Gastroesophageal sphincter (tissue), 4 donors: ENCODE results near the gene TMEM273. TPM values are rescaled to one million over a fixed set of nuclear protein-coding genes. Genes with fewer than 3 reads are reported as not detected.

Experiments
- ATAC-seq: fragments of 150-250 bp; one replicate; pipeline ENCODE4 v1.9.1; 2016; ENCODE audit warnings: mild to moderate bottlenecking, moderate library complexity
- H3K27ac ChIP-seq, 4 donors: fragments of 200-600 bp; sonication (generic) in 3 of 4; 1 replicate in 3 of 4; 2 replicates in 1 of 4; pipeline ENCODE4 v1.5.1; 2016 to 2019
- H3K27me3 ChIP-seq: fragments of 200-600 bp; sonication (generic); one replicate; pipeline ENCODE4 v1.5.1; 2019
- H3K36me3 ChIP-seq, 2 donors: fragments of 200-600 bp; sonication (generic); one replicate each; pipeline ENCODE4 v1.5.1; 2019; ENCODE audit warnings: control low read depth in 1 of 2
- H3K4me1 ChIP-seq, 3 donors: fragments of 200-600 bp; sonication (generic); 1 replicate in 2 of 3; 2 replicates in 1 of 3; pipeline ENCODE4 v1.5.1; 2016 to 2019; ENCODE audit warnings: control low read depth in 2 of 3
- H3K4me3 ChIP-seq, 2 donors: fragments of 200-600 bp; sonication (generic); one replicate each; pipeline ENCODE4 v1.5.1; 2019; ENCODE audit warnings: mild to moderate bottlenecking in 1 of 2, moderate library complexity in 1 of 2
- H3K9me3 ChIP-seq, 3 donors: fragments of 200-600 bp; sonication (generic); one replicate each; pipeline ENCODE4 v1.5.1; 2017 to 2019; ENCODE audit warnings: control low read depth in 2 of 3
- EP300 ChIP-seq: sonication (generic); formaldehyde crosslinking; IDR thresholded peaks from one replicate; pipeline ENCODE4 v1.6.1; 2017; ENCODE audit warnings: antibody characterized with exemption, mild to moderate bottlenecking
- POLR2A ChIP-seq, 2 donors: fragments of 450-650 bp; IDR thresholded peaks; one replicate each; pipeline ENCODE4 v1.6.1; 2017; ENCODE audit warnings: antibody characterized with exemption in 2 of 2, mild to moderate bottlenecking in 2 of 2, moderate library complexity in 1 of 2
- POLR2AphosphoS5 ChIP-seq: sonication (generic); formaldehyde crosslinking; IDR thresholded peaks from one replicate; pipeline ENCODE4 v1.6.1; 2017; ENCODE audit warnings: antibody characterized with exemption
- WGBS, 2 donors: methylation state at CpG; one replicate each; pipeline ENCODE4 v1.1.5; 2018; ENCODE audit warnings: low coverage in 1 of 2; 5-methylcytosine and 5-hydroxymethylcytosine counted together
- total RNA-seq, 4 donors: library from RNA; depleted of rRNA; stranded (reverse); fragments of >200 nt; gene quantifications; one replicate each; pipeline ENCODE4 v1.1.0, GENCODE V29; 2016
- TF ChIP-seq, protein P1 (sequence below), 4 experiments: fragments of 200-600 bp in 2 of 4; fragments of 450-650 bp in 2 of 4; sonication (generic) in 1 of 4; IDR thresholded peaks; one replicate each; pipeline ENCODE4 v1.5.1; 2017 to 2019; ENCODE audit warnings: antibody characterized with exemption in 4 of 4, mild to moderate bottlenecking in 2 of 4, moderate library complexity in 2 of 4

Gene TMEM273, protein sequence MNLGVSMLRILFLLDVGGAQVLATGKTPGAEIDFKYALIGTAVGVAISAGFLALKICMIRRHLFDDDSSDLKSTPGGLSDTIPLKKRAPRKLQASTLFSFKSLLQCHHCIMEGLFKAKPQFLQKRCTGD
- 10 to 100 TPM; 12.4 to 65.8 (median 21.7) TPM for total RNA-seq

DNA sequence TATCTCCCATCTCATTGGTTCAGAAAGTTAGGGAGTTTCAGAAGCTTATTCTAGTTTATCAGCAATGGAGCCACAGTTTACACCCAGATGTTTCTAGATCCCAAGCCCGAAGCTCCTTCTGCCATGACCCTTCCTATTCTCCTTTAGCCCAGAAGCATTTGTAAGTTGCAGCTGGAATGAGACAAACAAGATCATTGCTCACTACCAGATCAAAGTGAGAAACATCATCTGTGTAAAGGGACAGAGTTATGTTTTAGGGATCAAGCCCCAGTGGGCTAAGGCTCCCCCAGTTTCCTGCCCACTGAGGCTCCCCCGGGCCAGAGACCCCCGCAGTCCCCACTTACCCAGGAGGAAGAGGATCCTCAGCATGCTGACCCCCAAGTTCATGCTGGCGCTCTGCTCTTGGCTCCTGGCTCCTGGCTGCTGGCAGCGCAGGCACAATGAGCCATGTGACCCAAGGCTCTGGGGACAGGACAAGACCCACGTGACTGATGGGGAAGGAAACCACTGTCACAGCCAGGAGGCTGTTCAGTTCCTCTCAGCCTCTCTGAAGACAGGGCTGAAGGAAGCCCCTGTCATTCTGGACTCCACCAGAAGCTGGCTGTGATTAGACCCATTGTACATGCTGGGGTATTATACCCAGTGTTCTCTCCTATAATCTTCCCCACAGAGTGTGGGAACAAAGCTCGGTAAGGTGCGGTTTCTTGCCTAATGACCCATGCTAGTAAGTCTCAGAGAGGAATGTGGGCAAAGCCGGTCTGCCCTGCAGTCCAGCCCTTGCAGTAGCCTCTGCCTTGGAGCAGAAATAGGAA, at the start of gene TMEM273:
Gene TMEM273, minus strand, starts transcription at position 442 of the 812 bp plus-strand sequence. Its CDS starts 55 bp downstream, at position 387.
- Histone ChIP-seq H3K4me3 (peak within 1 kb of the TSS; percentile 9 to 38), H3K9me3 (no peaks in the 10 kb centered on the region), H3K27me3 (peaks cover 3% of the 10 kb centered on the region), H3K4me1 (peaks cover 0 to 29% (median 3%) of the 10 kb centered on the region in 3 donors), H3K36me3 (no peaks in the 10 kb centered on the region), H3K27ac (peak within 1 kb of the TSS; percentile 0 to 75 (median 68))
- ATAC-seq: peak; percentile 85
- TF ChIP-seq POLR2AphosphoS5 (no peak), EP300 (no peak), POLR2A (IDR thresholded peaks at IDR 0.05) (peak in 1 of 2 donors; percentile 26)
- TF ChIP-seq, protein P1, sequence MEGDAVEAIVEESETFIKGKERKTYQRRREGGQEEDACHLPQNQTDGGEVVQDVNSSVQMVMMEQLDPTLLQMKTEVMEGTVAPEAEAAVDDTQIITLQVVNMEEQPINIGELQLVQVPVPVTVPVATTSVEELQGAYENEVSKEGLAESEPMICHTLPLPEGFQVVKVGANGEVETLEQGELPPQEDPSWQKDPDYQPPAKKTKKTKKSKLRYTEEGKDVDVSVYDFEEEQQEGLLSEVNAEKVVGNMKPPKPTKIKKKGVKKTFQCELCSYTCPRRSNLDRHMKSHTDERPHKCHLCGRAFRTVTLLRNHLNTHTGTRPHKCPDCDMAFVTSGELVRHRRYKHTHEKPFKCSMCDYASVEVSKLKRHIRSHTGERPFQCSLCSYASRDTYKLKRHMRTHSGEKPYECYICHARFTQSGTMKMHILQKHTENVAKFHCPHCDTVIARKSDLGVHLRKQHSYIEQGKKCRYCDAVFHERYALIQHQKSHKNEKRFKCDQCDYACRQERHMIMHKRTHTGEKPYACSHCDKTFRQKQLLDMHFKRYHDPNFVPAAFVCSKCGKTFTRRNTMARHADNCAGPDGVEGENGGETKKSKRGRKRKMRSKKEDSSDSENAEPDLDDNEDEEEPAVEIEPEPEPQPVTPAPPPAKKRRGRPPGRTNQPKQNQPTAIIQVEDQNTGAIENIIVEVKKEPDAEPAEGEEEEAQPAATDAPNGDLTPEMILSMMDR (IDR thresholded peaks at IDR 0.05): no peak
- WGBS, 2 donors: 49 to 77% methylated on average over 4 of the region's 9 CpGs

DNA sequence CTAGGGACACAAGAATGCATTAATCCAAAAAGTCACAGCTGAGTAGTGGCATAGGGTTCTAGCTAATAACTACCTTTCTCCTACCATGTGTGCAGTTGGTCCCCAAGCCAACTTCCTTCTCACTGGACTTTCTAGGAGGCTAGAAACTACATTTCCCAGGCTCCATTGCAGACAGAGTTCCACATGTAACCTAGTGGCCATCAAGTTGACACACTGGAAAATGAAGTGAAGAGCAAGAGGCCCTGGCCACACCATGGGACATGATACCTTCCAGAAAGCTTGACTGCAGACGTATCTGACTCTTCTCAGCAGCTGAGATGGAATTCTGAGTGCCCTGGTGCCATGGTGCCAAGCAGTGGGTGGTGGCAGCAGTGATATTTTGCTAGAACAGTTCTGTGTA, 49.8 kb upstream of the TMEM273 start:
- TF ChIP-seq, protein P1 (IDR thresholded peaks at IDR 0.05): no peak
- TF ChIP-seq POLR2AphosphoS5: no peak
- TF ChIP-seq POLR2A (IDR thresholded peaks at IDR 0.05): no peak
- no peak for TF ChIP-seq EP300
- WGBS, 2 donors: 29 to 57% methylated on average over 1 of the region's 1 CpG

DNA sequence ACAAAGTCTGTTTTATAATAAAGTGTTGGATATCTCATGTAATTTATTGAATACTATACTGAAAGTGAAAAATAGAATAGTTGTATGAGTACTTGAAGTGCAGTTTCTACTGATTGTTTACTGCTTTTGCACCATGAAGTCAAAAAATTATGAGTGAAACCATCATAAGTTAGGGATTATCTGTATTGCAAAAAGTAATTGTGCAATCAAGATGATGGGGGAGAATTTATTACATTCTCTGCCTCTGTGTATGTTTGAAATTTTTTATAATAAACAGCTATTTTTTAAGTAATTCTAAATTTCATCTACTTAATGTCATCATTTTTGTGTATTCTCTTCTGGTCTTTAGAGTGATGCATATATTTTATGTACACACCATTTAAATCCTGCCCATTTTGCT, 47.2 kb upstream of the TMEM273 start:
- Histone ChIP-seq H3K27me3 (peaks cover 8% of the 10 kb centered on the region), H3K4me1 (no peaks in the 10 kb centered on the region), H3K4me3 (no peak overlapping the region), H3K27ac (no peak overlapping the region), H3K9me3 (no peaks in the 10 kb centered on the region), H3K36me3 (no peaks in the 10 kb centered on the region)
- TF ChIP-seq, protein P1 (IDR thresholded peaks at IDR 0.05): no peak
- TF ChIP-seq EP300 (no peak), POLR2AphosphoS5 (no peak), POLR2A (IDR thresholded peaks at IDR 0.05) (no peak)
- ATAC-seq: no peak

More for the DNA sequence above, 49.8 kb upstream of the TMEM273 start:
- Histone ChIP-seq H3K27ac (no peak overlapping the region), H3K27me3 (peaks cover 16% of the 10 kb centered on the region), H3K4me1 (no peaks in the 10 kb centered on the region), H3K36me3 (no peaks in the 10 kb centered on the region), H3K4me3 (no peak overlapping the region), H3K9me3 (no peaks in the 10 kb centered on the region)
- ATAC-seq: no peak

DNA sequence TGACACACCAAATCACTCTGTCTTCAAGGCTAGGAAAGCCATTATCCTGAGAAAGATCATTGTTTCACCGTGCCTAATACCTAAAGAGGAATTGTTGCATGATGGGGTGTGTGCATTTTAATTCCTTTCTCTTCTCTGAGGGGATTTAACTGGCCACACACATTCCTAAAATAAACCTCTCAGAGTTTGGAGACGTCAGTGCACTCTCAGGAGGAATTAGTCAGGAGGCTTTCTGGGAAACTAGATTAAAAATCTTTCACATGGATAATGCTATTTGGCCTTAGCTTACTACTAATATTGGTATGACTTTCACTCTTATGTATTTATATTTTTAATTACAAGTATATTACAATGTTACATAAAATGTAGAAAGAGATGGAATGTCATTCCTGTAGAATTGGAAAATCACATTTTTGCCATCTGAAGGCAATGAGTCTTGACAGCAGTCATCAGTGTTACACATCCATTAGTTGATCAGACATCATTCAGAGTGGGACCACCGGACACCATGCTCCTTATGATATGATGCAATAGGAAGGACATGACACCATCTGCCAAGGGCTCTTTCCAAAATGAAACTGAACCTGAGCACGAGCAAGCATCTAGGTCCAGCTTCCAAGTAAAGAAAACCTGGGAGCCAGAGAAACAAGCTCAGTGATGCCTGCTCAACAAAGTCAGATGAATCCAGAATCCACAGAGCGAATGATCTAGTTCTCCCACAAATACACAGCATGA, 43.1 kb upstream of the TMEM273 start:
- WGBS, 2 donors: 42 to 57% methylated on average over 4 to 5 of the region's 5 CpGs
- no peak for ATAC-seq
- H3K36me3 ChIP-seq: no peaks in the 10 kb centered on the region
- H3K4me3 ChIP-seq: no peak overlapping the region
- H3K9me3 ChIP-seq: no peaks in the 10 kb centered on the region
- TF ChIP-seq POLR2AphosphoS5 (no peak), POLR2A (IDR thresholded peaks at IDR 0.05) (no peak), EP300 (no peak)
- TF ChIP-seq, protein P1 (IDR thresholded peaks at IDR 0.05): no peak
- H3K27me3 ChIP-seq: no peaks in the 10 kb centered on the region
- H3K27ac ChIP-seq: no peak overlapping the region
- no peaks in the 10 kb centered on the region for H3K4me1 ChIP-seq
